HEK293T (cell line): ENCODE results near the gene TBX1.

ENCODE experiments used
- CTCF ChIA-PET: fragments of 350-600 bp; formaldehyde crosslinking; extraction: SDS; loops from one replicate; lab custom pipeline; 2021; ENCODE audit warnings: antibody characterized with exemption, inconsistent platforms; lab: Yijun Ruan, JAX
- POLR2A ChIA-PET: fragments of 350-600 bp; formaldehyde crosslinking; extraction: SDS; loops from one replicate; lab custom pipeline; 2020; ENCODE audit warnings: antibody characterized with exemption, inconsistent platforms; lab: Yijun Ruan, JAX
- DNase-seq: peaks from one replicate; pipeline ENCODE4 v3.0.0; 2012; ENCODE audit warnings: mixed read lengths; ENCODE audit errors: extremely low spot score
- ARNT ChIP-seq: fragments of 450-650 bp; IDR thresholded peaks from 2 replicates; pipeline ENCODE4 v1.6.1; 2017; ENCODE audit warnings: mild to moderate bottlenecking
- BHLHE40 ChIP-seq: fragments of 450-650 bp; IDR thresholded peaks from 2 replicates; pipeline ENCODE4 v1.6.1; 2016; ENCODE audit warnings: mild to moderate bottlenecking, moderate library complexity, borderline replicate concordance
- CTBP1 ChIP-seq: fragments of 450-650 bp; IDR thresholded peaks from 2 replicates; pipeline ENCODE4 v1.6.1; 2016; ENCODE audit warnings: borderline replicate concordance
- ELF4 ChIP-seq: fragments of 450-650 bp; IDR thresholded peaks from 2 replicates; pipeline ENCODE4 v1.6.1; 2017; ENCODE audit warnings: antibody characterized with exemption
- FOXA1 ChIP-seq: fragments of 450-650 bp; IDR thresholded peaks from 2 replicates; pipeline ENCODE4 v1.6.1; 2016; ENCODE audit warnings: mild to moderate bottlenecking
- FOXK2 ChIP-seq: fragments of 450-650 bp; IDR thresholded peaks from 2 replicates; pipeline ENCODE4 v1.6.1; 2016; ENCODE audit warnings: mild to moderate bottlenecking
- FOXM1 ChIP-seq: fragments of 450-650 bp; IDR thresholded peaks from 2 replicates; pipeline ENCODE4 v1.6.1; 2017; ENCODE audit warnings: mild to moderate bottlenecking, borderline replicate concordance
- HDGF ChIP-seq: fragments of 450-650 bp; IDR thresholded peaks from 2 replicates; pipeline ENCODE4 v1.6.1; 2017; ENCODE audit warnings: antibody characterized with exemption, borderline replicate concordance
- L3MBTL2 ChIP-seq: fragments of 450-650 bp; conservative IDR thresholded peaks from 2 replicates; pipeline ENCODE4 v1.6.1; 2016; ENCODE audit warnings: mild to moderate bottlenecking
- LEF1 ChIP-seq: fragments of 450-650 bp; IDR thresholded peaks from 2 replicates; pipeline ENCODE4 v1.6.1; 2017; ENCODE audit warnings: mild to moderate bottlenecking, borderline replicate concordance
- NFRKB ChIP-seq: fragments of 450-650 bp; IDR thresholded peaks from 2 replicates; pipeline ENCODE4 v1.6.1; 2016; ENCODE audit warnings: mild to moderate bottlenecking, moderate library complexity
- SP1 ChIP-seq: fragments of 450-650 bp; IDR thresholded peaks from 2 replicates; pipeline ENCODE4 v1.6.1; 2017
- SUZ12 ChIP-seq: fragments of 450-650 bp; IDR thresholded peaks from 2 replicates; pipeline ENCODE4 v1.6.1; 2016; ENCODE audit warnings: mild to moderate bottlenecking
- TARDBP ChIP-seq: fragments of 450-650 bp; IDR thresholded peaks from 2 replicates; pipeline ENCODE4 v1.6.1; 2016
- ZNF384 ChIP-seq: fragments of 450-650 bp; IDR thresholded peaks from 2 replicates; pipeline ENCODE4 v1.6.1; 2016
- TF ChIP-seq, protein P1 (sequence below): fragments of 450-650 bp; IDR thresholded peaks from 2 replicates; pipeline ENCODE4 v1.6.1; 2016

The TBX1 gene

DNA sequence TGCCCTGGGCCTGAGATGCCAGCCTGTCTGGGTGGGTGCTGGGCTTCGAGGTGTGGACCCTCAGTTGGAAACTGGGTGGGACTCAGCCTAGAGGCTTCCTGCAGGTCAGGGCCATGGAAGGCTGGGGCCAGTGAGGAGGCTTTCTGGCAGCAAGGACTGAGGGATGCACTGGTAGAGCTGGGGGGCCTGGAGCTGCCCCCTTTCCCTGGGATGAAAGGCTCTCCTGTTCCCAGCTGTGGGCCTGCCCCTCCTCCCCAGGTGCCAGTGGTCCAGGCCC lies 43.8 kb upstream of the TBX1 start:
- ChIA-PET CTCF (interaction anchor here (0.5 to 2.5 kb wide), 3 partner anchors 37 to 139 kb away, joined by 3 to 8 read pairs (median 6); no protein-coding TSS in a partner anchor), POLR2A (interaction anchor here (1.1 kb wide), 1 partner anchor 37 kb away, joined by 3 read pairs; no protein-coding TSS in a partner anchor)
- no peak for TF ChIP-seq FOXM1
- no peak for TF ChIP-seq FOXK2
- TF ChIP-seq, protein P1, sequence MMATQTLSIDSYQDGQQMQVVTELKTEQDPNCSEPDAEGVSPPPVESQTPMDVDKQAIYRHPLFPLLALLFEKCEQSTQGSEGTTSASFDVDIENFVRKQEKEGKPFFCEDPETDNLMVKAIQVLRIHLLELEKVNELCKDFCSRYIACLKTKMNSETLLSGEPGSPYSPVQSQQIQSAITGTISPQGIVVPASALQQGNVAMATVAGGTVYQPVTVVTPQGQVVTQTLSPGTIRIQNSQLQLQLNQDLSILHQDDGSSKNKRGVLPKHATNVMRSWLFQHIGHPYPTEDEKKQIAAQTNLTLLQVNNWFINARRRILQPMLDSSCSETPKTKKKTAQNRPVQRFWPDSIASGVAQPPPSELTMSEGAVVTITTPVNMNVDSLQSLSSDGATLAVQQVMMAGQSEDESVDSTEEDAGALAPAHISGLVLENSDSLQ: no peak
- no peak for TF ChIP-seq NFRKB
- no peak for TF ChIP-seq ZNF384
- no peak for TF ChIP-seq SP1
- no peak for TF ChIP-seq CTBP1
- no peak for TF ChIP-seq FOXA1
- TF ChIP-seq ARNT: no peak
- TF ChIP-seq SUZ12: no peak
- no peak for TF ChIP-seq ELF4
- TF ChIP-seq HDGF: no peak
- TF ChIP-seq TARDBP: no peak
- TF ChIP-seq L3MBTL2: no peak
- TF ChIP-seq LEF1: no peak
- no peak for TF ChIP-seq BHLHE40
- DNase-seq: no peak

DNA sequence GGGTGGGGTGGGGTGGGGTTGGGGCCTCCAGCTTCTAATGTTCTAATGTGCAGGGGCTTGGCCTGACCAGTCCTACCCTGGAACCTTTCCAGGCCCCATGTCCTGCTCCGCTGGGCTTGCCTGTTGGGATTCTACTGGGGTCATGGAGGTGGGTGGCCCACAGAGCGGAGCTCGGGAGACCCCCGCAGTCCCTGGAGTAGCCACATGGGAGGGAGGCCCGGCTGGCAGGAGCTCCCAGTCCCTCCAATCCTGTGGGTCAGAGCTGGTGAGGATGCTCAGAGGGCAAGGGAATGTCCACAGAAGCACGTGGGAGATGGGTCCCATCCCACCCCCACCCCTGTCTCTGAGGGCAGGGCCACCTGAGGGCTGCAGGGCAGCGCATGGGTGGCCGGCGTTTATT lies 43.4 kb upstream of the TBX1 start:
- no peak for TF ChIP-seq FOXA1
- TF ChIP-seq BHLHE40: no peak
- TF ChIP-seq SUZ12: no peak
- no peak for TF ChIP-seq ELF4
- no peak for TF ChIP-seq ZNF384
- no peak for TF ChIP-seq FOXM1
- no peak for TF ChIP-seq FOXK2
- no peak for TF ChIP-seq ARNT
- POLR2A ChIA-PET: interaction anchor here (1.1 kb wide), 1 partner anchor 38 kb away, joined by 3 read pairs; no protein-coding TSS in a partner anchor
- no peak for DNase-seq
- CTCF ChIA-PET: interaction anchor here (1.0 to 2.5 kb wide), 2 partner anchors 38 to 139 kb away, joined by 3 to 8 read pairs; no protein-coding TSS in a partner anchor

DNA sequence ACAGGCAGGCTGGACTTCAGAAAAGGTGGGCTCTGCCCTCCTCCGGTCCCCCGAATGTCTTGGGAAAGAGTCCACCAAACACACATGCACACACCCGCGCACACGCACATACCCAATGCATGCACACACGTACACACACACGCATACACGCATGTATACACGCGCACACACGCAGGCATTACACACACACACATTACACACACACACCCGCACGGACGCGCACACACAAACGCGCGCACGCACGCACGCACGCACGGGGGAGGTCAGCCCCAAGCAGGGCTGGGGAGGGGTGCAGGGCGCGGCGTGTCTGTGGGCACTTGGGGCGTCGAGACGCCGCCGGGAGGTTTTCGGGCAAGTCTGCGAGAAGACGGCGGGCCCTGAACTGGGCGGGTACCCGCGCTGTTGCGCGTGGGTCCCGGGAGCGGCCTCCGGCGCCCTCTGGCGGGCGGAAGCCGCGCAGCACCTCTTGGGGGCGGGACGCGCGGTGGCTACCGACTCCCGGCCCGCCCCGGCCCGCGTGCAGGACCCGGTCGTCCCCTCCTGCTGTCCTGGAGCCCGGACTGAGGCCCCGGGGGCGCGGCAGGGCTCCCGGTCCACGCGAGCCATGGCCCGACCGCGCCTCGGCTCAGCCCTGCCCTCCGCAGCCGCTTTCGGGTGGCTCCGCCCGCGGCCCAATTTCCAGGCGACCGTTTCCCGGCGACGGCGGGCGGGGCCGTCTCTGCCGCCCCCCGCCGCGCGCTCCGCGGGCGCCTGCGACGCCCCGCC lies 42.7 kb upstream of the TBX1 start:
- POLR2A ChIA-PET: no interaction called here
- CTCF ChIA-PET: interaction anchor here (0.6 to 2.5 kb wide), 4 partner anchors 38 to 194 kb away, joined by 3 to 8 read pairs (median 3); partner anchors contain the start of gene CLDN5
- DNase-seq: peak; percentile 92

DNA sequence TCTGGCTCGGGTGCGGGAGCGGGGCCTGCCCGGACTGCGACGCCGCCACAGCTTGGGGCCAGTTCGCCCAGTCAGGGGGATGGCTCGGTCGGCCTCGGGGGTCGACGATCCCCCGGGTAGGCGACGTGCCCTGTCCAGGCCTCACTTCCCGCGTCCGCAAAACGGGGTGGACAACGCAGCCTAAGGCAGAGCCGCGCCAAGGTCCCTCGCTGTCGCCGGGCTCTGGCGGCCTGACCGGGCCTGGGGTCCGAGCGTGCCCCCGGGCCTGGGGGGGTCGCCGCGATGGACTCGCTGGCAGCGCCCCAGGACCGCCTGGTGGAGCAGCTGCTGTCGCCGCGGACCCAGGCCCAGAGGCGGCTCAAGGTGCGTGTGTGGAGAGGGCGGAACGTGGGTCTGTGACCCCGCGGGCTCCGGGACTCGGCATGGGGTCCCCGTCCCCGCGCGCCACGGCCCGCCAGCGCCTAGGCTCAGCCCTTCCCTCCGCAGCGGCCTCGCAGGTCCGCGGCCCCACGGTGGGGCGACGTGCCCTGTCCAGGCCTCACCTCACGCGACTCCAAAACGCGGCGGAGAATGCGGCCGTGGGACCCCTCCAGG lies 42.0 kb upstream of the TBX1 start:
- ChIA-PET POLR2A (no interaction called here), CTCF (interaction anchor here (0.6 to 1.0 kb wide), 2 partner anchors 192 to 194 kb away, joined by 3 read pairs; partner anchors contain the start of gene CLDN5)
- TF ChIP-seq SP1 (no peak), TARDBP (no peak), FOXA1 (no peak), SUZ12 (no peak), L3MBTL2 (no peak), ELF4 (no peak), ZNF384 (no peak), ARNT (no peak), LEF1 (no peak)
- TF ChIP-seq, protein P1: no peak
- DNase-seq: no peak

More for the DNA sequence above, 42.7 kb upstream of the TBX1 start:
- TF ChIP-seq TARDBP (peak; percentile 88; the same call in 1 of the 2 replicates), FOXM1 (no peak), NFRKB (no peak), LEF1 (0 out of 2 replicates have a peak, but pooled peaks have one; percentile 62), L3MBTL2 (peak; percentile 82)

DNA sequence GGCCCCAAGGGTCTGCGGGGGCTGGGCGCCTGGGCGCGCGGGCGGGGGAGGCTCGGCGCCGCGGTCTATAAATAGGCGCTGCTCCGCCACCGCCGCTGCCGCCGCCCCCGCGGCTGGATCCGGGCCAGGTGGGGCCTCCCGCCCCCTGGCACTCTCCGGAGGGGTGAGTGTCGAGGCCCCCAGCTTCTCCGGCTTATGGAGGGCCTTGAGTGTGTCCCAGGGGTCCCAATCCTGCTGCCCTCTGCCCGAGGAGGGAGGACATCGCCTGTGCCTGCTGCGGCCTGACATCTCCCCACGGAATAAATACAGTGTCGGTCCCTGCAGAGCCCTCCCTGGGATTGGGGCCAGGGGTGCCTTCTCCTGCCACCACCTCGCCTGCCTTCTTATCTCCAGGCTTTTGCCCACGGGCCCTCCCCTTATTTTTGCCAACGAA lies 41.5 kb upstream of the TBX1 start:
- ChIA-PET CTCF (interaction anchor here (0.7 to 1.0 kb wide), 3 partner anchors 12 to 191 kb away, joined by 3 read pairs; no protein-coding TSS in a partner anchor), POLR2A (interaction anchor here (0.7 kb wide), 1 partner anchor 23 kb away, joined by 3 read pairs; no protein-coding TSS in a partner anchor)
- TF ChIP-seq LEF1: no peak
- no peak for TF ChIP-seq SUZ12
- no peak for TF ChIP-seq TARDBP
- no peak for TF ChIP-seq FOXA1
- TF ChIP-seq NFRKB: no peak
- TF ChIP-seq L3MBTL2: no peak
- TF ChIP-seq FOXM1: no peak
- no peak for TF ChIP-seq FOXK2
- TF ChIP-seq ELF4: no peak
- TF ChIP-seq HDGF: no peak
- no peak for TF ChIP-seq BHLHE40
- no peak for TF ChIP-seq SP1
- TF ChIP-seq CTBP1: no peak
- TF ChIP-seq, protein P1: no peak
- no peak for TF ChIP-seq ZNF384
- TF ChIP-seq ARNT: no peak
- no peak for DNase-seq

DNA sequence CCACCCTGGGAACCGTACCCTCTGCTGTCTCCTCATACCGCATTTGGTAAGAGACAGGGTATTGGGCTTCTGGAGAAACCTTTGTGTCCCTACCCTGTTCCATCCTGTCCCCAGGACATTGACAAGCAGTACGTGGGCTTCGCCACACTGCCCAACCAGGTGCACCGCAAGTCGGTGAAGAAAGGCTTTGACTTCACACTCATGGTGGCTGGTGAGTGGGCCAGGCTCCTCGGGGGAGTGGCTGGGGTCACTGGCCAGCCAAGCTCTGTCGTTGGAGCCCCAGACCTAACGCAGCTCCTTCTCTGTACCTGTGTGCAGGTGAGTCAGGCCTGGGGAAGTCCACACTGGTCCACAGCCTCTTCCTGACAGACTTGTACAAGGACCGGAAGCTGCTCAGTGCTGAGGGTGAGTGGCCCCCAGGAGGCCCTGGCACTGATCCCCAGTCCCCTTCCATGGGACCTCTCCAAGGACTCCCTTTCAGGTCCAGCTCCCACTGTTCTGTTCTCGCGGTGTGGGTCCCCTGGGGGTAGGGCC lies 41.0 kb upstream of the TBX1 start:
- POLR2A ChIA-PET: interaction anchor here (0.7 kb wide), 1 partner anchor 23 kb away, joined by 3 read pairs; no protein-coding TSS in a partner anchor
- CTCF ChIA-PET: interaction anchor here (0.7 to 0.8 kb wide), 2 partner anchors 11 to 191 kb away, joined by 3 read pairs; no protein-coding TSS in a partner anchor
- no peak for TF ChIP-seq NFRKB
- no peak for TF ChIP-seq CTBP1
- no peak for TF ChIP-seq L3MBTL2
- TF ChIP-seq LEF1: no peak
- TF ChIP-seq BHLHE40: no peak
- TF ChIP-seq SP1: no peak
- TF ChIP-seq ARNT: no peak
- TF ChIP-seq ELF4: no peak
- no peak for TF ChIP-seq HDGF
- no peak for TF ChIP-seq FOXK2
- no peak for TF ChIP-seq ZNF384
- TF ChIP-seq FOXA1: no peak
- TF ChIP-seq TARDBP: no peak
- TF ChIP-seq, protein P1: no peak
- TF ChIP-seq FOXM1: no peak
- TF ChIP-seq SUZ12: no peak
- no peak for DNase-seq
